ENCODE results near the gene HSF2BP.

DNA sequence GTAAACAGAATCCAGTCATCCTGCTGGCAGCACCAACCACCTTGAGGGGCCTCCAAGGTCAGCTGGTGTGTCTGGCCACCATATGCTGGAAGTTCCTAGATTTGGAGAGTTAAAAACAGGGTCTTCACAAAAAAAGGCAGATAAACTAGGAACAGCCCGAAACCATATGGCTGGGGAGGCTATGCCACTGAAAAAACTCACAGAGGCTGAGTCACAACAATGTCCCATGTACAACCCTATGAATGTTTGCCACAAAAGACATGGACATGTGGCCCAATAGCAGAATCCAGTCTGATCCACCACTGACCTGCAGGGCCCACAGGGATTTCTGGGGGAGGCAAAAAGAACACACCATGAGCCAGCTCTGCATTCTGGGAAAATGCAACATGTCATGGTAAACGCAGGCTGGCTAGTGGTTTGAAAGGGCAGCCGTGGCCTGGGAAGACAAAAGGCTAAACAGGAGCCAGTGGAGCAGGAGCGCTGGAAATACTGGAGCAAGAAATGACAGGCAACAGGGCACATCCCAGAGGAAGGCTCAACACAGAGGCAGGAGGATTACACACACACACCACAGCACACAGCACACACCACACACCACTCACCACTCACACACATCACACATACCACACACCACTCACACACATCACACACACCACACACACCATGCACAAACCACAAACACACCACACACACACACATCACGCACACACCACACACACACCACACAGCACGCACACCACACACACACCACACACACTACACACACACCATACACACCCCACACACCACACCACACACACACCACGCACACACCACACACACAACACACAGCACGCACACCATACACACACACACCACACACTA is 55.4 kb downstream of the HSF2BP start:
- TF ChIP-seq, protein P1, sequence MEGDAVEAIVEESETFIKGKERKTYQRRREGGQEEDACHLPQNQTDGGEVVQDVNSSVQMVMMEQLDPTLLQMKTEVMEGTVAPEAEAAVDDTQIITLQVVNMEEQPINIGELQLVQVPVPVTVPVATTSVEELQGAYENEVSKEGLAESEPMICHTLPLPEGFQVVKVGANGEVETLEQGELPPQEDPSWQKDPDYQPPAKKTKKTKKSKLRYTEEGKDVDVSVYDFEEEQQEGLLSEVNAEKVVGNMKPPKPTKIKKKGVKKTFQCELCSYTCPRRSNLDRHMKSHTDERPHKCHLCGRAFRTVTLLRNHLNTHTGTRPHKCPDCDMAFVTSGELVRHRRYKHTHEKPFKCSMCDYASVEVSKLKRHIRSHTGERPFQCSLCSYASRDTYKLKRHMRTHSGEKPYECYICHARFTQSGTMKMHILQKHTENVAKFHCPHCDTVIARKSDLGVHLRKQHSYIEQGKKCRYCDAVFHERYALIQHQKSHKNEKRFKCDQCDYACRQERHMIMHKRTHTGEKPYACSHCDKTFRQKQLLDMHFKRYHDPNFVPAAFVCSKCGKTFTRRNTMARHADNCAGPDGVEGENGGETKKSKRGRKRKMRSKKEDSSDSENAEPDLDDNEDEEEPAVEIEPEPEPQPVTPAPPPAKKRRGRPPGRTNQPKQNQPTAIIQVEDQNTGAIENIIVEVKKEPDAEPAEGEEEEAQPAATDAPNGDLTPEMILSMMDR (IDR thresholded peaks at IDR 0.05): no peak
- TF ChIP-seq POLR2A (IDR thresholded peaks at IDR 0.05): no peak
